Fibroblast of skin of right quadriceps (primary cell): ENCODE results near the gene SMIM7.
A peak's percentile ranks its signal among the peaks of the same experiment; 100 is the strongest.
"Not testable (repeated sequence)": the region's sequence is repeated elsewhere in the genome, so short reads cannot be mapped to it uniquely, and the experiment has no call there.

Experiments
- DNase-seq: peaks from one replicate; pipeline ENCODE4 v3.0.0-alpha.2; 2013

Gene SMIM7

DNA sequence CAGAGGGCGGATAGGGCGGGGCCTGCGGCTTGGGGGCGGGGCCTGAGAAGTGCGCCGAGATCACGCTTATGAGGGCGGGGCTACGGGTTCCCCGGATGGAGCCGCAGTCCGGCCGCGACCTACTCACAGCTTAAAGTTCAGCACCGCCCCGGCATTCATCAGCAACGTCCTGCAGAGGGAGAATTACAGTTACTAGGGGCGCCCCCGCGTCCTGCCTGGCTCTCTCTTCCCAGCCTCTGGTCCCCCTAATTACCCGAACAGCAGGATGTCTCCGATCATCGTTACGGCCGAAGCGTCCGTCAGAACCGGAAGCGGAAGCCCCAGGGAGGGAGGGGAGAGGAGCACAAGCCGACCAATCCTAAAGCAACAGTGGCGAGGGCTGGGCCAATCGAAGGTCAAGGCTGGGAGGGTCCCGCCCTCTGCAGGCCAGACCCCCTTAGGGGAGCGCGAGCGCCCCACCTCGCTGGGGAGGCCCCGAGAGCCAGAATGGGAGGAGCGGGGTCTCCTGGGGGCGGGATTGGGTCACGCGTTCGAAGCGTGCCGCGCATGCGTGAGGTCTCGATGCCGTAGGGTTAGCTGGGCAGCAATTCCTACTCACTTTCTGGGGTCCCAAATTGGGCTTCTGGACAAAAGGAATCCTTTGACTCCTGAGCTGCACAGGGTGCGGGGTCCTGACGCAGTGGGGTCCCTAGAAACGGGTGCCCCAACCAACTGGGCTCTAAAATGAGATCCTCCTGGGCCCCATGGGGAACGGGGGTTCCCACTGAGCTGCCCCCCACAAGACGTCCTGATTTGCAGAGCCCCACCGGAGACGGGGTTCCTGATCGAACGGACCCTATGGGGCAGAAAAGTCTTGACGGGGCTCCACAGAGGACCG lies at the start of gene SMIM7:
Gene SMIM7 (minus strand): TSS at position 313 of the 877 bp plus-strand sequence. CDS start 34 bp downstream, at position 279.
- DNase-seq, result peak; percentile 99

DNA sequence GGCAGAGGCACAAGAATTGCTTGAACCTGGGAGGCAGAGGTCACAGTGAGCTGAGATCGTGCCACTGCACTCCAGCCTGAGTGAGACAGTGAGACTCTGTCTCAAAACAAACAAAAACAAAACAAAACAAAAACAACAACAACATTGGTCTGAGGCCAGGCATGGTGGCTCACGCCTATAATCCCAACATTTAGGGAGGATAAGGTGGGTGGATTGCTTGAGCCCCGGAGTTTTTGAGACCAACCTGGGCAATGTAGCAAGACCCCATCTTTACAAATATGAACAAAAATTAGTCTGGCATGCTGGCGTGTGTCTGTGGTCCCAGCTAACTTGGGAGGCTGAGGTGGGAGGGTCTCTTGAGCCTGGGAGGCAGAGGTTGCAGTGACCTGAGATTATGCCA lies 43.7 kb upstream of the SMIM7 start:
- DNase-seq, result no peak

DNA sequence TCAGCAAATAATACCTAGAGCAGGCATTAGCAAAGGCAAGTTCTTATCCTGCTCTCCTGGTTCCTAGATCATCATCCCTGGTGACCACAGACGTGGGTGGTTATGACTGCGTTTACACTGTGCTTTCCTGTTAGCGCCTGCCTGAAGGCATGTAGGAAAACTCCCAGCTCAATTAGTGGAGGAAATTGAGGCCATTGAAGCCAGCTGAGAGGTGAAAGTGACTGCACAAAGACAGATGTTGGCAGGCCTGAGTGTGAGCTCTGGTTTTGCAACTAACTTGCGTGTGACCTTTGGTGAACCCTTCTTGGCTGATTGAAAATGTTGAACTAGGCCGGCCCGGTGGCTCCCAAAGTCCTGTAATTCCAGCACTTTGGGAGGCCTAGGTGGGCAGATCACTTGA lies 42.2 kb upstream of the SMIM7 start:
- peak; percentile 8 for DNase-seq

DNA sequence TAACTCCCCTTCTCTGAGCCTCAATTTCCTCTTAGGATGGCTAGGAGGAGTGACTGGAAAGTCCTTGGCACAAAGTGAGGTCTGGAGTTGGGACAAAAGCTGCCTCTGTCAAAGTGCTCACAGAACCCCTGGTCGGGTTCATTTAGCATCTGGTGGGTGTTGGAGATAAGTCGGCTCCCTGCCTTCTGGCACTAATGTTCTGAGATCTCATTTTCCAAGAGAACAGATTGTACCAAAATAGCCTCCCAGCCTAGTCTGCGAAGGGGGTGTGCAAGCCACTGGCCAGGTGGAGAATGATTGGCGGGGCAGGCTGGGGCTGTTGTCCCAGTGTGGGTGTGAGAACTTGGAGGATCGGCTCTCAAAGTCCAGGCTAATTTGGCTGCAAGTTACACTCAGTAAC lies 39.0 kb upstream of the SMIM7 start:
- no peak for DNase-seq

DNA sequence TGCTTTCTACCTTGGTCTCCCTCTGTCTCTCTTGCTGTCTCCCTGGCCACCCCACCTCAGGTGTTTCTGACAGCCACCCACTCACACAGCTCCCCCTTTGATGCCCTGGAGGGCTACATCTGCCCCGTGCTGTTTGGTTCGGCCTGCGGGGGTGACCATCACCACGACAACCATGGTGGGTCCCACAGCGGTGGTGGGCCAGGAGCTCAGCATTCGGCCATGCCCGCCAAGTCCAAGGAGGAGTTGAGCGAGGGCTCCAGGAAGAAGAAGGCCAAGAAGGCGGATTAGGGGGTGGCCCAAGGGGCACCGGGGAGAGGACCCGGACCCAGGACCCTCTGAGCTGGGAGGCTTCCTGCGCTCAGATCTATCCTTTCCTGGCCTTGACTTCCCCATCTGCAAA lies 28.1 kb upstream of the SMIM7 start:
- DNase-seq, result no peak

DNA sequence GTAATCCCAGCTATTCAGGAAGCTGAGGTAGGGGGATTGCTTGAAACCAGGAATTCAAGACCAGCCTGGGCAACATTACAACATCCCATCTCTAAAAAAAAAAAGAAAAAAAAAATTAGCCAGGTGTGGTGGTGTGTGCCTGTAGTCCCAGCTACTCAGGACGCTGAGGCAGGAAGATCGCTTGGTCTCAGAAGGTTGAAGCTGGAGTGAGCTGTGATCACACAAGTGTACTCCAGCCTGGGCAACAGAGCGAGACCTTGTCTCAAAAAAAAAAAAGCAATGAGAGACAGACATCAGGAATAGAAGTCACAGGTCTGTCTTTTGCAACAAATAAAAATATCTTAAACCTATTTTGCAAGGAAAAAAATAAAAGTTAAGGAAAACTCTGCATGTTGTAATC lies 24.3 kb upstream of the SMIM7 start:
- no peak for DNase-seq

DNA sequence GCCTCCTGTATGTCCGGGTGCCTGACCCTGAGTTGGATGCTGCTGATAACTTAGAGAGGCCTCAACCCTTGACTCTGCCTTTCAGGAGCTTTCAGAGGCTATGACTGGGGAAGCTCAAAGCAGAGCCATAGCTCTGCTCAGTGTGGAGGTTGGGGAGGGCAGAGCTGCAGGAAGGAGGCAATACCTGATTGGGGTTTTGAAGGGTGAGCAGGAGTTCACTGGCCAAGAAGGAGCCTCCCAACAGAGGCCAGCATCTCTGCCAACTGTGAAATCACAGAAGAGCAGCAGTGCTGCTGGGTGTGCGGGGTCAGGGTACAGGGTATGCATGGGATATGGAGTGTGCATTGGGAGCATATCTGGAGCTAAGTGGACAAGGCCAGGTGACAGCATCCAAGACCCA lies 22.6 kb upstream of the SMIM7 start:
- no peak for DNase-seq

DNA sequence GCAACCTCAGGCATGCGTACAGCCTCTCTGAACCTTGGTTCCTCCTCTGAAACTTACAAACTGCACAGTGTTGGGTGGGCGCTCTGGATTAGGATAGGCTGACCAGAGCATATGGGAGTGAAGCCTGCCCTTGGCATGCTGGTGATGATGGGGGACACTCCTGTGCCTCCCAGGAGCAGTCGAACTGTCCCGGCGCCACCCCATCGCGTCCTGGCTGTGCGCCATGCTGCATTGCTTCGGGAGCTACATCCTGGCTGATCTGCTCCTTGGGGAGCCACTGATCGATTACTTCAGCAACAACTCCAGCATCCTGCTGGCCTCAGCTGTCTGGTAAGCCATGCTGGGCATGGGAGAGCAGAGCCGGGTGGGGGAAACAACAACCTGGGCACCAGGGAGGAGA lies 19.9 kb upstream of the SMIM7 start:
- no peak for DNase-seq

DNA sequence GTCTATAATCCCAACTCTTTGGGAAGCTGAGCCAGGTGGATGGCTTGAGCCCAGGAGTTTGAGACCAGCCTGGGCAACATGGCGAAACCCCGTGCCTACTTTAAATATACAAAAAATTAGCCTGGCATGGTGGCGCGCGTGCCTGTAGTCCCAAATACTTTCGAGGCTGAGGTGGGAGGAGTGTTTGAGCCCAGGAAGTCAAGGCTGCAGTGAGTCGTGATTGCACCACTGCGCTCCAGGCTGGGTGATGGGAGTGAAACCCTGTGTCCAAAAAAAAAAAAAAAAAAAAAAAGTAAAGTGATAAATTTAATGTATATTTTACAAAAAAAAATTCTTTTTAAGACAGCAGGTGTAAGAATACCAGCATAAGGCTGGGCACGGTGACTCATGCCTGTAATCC lies 18.6 kb upstream of the SMIM7 start:
- no peak for DNase-seq

DNA sequence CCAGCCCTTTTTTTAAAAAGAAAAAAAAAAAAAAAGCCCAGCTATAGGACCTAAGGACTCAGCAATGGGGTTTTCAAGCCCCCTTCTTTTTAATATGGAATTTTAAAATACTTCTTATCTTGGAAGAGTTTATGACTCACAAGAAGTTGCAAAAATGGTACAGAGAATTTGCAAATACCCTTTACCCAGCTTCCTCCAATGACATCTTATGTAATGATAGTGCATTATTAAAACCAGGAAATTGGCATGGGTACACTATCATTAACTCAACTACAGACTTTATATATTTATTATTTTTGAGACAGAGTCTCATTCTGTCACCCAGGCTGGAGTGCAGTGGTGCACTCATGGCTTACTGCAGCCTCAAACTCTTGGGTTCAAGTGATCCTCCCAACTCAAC lies 17.1 kb upstream of the SMIM7 start:
- DNase-seq, result no peak

DNA sequence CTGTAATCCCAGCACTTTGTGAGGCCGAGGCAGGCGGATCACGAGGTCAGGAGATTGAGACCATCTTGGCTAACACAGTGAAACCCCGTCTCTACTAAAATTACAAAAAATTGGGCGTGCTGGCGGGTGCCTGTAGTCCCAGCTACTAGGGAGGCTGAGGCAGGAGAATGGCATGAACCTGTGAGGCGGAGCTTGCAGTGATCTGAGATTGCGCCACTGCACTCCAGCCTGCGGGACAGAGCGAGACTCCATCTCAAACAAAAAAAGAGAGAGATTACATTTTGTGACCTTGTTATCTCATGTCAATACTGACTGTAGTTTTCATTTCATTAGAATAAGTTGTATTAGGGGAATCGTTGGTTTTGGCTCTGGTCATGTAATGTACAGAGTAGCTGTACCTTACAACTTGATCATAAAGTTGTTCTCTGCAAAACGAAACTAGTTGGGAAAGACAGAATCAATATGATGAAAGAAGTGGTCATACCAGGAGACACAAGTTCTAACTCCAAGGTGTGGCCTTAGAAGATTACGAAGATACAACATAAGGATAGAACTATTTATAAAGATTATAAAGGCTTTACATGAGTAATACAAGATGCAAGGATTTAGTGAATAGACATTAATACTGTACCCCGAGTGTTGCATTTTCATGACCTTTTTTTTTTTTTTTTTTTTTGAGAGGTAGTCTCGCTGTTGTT lies 16.3 kb upstream of the SMIM7 start:
- DNase-seq, result no peak

DNA sequence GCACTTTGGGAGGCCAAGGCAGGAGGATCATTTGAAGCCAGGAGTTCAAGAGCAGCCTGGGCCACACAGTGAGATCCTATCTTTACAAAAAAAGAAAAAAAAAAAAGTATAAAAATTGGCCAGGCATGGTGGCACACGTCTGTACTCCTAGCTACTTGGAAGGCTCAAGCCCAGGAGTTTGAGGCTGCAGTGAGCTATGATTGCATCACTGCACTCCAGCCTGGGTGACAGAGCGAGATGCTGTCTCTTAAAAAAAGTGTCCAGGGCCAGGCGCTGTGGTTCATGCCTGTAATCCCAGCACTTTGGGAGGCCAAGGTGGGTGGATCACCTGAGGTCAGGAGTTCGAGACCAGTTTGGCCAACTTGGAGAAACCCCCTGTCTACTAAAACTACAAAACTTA lies 13.9 kb upstream of the SMIM7 start:
- not testable (repeated sequence) for DNase-seq

DNA sequence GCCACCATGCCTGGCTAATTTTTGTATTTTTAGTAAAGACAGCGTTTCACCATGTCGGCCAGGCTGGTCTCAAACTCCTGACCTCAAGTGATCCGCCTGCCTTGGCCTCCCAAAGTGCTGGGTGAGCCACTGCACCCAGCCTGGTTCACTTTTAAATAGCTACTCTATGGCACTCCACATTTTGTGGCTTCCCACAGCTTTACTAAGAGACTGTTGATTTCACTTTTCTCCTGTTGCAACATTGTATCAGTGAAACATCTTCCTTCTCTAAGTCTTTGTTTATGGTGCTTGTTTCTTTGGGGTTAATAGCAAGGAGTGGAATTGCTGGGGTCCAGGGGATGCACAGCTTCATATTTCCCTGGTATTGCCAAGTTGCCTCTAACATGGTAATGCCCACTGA lies 13.3 kb upstream of the SMIM7 start:
- DNase-seq, result no peak

DNA sequence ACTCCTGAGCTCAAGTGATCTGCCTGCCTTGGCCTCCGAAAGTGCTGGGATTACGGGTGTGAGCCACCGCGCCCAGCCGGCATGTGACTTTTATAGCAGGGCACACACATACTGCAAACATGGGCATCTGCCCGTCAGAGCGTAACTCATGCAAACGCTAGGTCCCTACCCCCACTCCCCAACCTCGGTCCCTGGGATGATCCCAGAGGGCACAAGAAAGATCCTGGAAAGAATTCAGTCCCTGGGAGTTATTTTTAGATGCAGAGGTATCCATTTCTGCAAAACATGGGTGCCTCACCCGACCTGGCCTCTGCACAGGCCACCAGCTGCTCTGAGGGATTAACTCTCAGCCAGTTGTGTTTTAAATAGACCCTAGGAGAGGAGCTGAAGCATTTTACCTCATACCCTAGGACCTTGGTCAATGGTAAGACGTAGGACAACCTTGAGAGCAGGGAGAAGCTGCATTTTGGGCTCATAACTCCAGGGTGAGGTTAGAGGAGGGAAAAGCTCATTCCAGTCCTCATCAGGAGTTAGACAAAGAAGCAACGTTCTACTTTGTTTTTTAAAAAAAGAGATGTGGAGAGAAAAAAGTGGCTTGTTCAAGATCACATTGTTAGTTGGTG lies 11.8 kb upstream of the SMIM7 start:
- no peak for DNase-seq

DNA sequence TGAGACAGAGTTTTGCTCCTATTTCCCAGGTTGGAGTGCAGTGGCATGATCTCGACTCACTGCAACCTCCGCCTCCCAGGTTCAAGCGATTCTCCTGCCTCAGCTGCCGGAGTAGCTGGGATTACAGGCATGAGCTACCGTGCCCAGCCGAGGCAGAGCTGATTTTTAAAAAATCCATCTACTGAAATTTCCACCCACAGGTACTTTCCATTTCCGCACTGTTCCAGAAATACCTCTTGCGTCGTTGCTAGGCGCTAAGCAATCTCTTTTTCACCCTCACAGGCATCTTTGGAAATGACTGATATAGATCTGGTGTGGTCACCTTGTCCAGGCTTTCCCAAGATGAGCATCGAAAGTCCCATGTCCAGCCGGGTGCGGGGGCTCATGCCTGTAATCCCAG lies 10.3 kb upstream of the SMIM7 start:
- no peak for DNase-seq

DNA sequence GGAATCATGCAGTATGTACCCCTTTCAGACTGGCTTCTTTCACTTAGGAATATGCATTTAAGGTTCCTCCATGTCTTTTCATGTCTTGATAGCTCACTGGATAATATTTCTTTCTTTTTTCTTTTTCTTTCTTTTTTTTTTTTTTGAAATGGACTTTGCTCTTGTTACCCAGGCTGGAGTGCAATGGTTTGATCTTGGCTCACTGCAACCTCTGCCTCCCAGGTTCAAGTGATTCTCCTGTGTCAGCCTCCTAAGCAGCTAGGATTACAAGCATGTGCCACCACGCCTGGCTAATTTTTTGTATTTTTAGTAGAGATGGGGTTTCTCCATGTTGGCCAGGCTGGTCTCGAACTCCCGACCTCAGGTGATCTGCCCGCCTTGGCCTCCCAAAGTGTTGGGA lies 8.8 kb upstream of the SMIM7 start:
- DNase-seq, result not testable (repeated sequence)

DNA sequence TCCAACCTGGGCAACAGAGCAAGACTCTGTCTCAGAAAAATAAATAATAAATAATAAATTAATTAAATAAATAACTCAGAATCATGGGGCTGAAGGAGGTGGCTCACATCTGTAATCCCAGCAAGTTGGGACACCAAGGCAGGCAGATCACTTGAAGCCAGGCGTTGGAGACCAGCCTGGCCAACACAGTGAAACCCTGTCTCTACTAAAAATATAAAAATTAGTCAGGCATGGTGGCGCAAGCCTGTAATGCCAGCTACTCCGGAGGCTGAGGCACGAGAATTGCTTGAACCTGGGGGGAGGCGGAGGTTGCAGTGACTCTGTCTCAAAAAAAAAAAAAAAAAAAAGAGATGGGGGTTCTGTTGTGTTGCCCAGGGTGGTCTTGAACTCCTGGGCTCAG lies 8.2 kb upstream of the SMIM7 start:
- DNase-seq, result no peak

DNA sequence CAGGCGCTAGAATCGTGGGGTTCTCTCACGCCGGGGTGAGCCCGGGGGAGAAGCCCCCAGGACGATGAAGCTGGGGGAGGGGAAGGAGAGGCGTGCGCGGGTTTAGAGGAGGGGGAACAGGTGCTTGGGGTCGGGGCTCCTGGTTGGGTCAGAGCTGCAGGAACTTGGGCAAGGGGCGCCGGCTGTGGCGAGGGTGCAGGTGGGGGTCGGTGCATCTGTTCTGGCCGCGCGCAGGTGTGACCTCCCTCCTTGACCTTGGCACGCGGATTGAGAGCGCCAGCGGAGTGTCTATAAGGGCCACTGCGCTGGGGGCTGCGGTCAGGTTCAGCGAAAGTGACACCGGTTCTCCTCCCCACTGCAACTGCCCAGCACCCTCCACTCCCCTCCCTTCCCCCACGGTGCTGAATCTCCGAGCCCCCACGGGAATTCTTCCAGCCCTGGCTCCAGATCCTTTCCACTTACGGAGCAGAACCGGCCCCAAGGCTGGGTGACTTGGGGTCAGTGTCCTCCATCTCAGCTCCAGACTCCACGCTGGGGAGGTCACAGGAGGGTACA lies 1.6 kb upstream of the SMIM7 start:
- DNase-seq, result no peak

DNA sequence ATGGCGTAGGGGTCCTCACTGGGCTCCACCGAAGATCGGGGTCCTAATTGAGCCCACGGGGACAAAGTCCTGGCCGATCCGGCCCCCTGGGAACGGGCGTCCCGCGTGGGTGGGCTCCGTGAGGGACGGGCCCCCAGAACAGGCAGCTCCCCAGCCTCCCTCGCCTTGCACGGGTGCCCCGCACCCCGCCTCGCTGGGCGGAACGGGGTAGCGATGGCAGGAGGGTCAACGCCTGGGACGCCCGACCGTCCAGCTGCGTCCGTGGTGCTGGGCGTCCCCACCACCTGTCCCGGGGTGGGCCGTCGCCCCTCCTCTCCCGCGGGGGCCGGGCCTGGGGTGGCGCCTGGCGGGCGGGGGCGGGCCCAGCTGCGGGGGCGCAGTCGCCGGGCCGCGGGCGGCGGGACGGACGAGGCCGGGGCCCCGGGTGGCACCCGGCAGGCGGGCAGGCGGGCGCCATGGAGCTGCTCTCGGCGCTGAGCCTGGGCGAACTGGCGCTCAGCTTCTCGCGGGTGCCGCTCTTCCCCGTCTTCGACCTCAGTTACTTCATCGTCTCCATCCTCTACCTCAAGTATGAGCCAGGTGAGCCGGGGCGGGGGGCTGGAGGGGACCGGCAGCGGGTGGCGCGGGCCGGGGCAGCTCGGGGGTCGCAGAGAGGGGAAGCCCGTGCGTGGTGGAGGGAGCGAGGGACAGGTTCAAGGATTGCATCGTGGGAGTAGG lies 977 bp upstream of the SMIM7 start, which contains the start of gene TMEM38A:
Gene TMEM38A (plus strand): TSS at position 377 of the 717 bp plus-strand sequence. CDS start 79 bp downstream, at position 456.
- no peak for DNase-seq

DNA sequence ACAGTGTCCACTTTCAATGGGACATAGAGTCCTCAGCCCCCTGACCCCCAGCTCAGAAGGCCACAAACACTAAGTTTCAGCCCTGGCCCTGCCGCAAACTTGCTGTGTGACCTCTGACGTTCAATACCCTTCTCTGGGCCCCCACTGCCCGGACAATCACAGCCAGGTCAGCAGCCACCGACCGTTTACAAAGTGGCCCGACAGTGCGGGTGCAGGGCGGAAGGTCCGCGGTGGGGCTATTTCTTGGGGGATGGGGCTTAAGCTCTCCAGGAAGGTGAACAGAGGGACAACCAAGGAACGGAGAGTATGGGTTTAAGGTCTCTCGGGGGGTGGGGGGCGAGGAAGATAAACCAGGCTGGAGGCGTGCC lies 496 bp downstream of the SMIM7 start:
- DNase-seq, result no peak

DNA sequence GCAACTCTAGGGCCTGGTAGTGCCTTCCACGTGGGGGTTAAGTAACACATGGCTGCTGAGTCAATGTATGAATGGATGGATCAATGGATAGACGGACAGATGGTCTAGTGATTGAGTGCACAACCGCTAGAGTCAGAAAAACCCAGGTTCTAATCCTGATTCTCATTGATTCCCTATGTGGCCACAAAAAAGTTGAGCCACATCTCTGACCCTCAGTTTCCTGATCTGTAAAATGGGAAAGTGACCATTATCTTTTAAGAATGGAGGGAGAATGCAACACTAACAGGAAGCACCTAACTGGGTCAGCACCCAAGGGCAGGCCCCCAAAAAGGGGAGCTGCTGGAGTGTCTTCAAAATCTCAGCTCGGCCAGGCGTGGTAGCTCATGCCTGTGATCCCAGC lies 2.6 kb downstream of the SMIM7 start:
- DNase-seq, result no peak

DNA sequence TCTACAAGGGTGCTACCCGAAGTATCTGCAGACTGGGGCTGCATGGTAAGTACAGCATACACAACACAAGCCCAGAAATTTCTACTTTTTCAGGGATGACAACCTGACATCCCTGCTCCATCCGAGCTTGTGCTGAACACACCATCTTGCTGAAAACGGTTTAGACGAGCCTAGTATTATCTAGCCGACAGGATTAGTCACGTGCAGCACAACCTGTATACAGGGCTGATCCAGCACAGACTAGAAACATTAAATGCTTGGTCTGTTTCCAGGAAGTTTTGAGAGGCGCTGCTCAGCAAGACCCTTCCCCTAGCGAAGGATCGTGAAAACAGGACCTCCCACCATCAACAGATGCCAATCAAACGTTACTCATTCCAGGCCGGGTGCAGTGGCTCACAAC lies 4.2 kb downstream of the SMIM7 start:
- no peak for DNase-seq

DNA sequence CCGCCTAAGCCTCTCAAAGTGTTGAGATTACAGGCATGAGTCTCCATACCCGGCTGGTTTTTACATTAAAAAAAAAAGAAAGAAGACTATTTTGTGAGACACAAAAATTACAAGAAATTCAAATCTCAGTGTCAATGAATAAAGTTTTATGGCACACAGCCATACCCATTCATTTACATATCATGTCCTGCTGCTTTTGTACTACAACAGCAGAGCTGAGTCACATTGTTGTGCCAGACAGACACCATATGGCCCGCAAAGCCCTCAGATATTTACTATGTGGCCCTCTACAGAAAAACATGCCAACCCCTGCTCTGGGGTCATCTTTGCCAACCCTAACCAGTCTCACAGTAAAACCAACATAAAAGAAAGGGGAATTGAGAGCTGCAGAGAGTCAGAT lies 5.3 kb downstream of the SMIM7 start:
- no peak for DNase-seq
